Activated T-helper 2 cell treated with anti-CD3 and anti-CD28 coated beads, Interferon-gamma antibody, Interleukin-2, Interleukin-4, amounts not matched to agents 10 μg/mL and 5 μg/mL and 100 μg/mL, durations not matched to agents 14 hours and 24 hours and 36 hours (primary cell): ENCODE measurements around the gene LMNB1. TPM values are rescaled to one million over a fixed set of nuclear protein-coding genes. Genes with fewer than 3 reads are reported as not detected.

Experiments
- DNase-seq: peaks from one replicate; pipeline ENCODE4 v3.0.0; 2021; ENCODE audit warnings: low spot score
- H3K27ac Mint-ChIP-seq: one replicate; pipeline ENCODE4 v1.8.0; 2021; ENCODE audit warnings: mixed read lengths
- H3K27me3 Mint-ChIP-seq: one replicate; pipeline ENCODE4 v1.8.0; 2021; ENCODE audit warnings: low read depth, mixed read lengths
- H3K36me3 Mint-ChIP-seq: one replicate; pipeline ENCODE4 v1.8.0; 2021; ENCODE audit warnings: low read depth, mixed read lengths
- H3K4me1 Mint-ChIP-seq: one replicate; pipeline ENCODE4 v1.8.0; 2021; ENCODE audit warnings: low read depth, mixed read lengths
- H3K4me3 Mint-ChIP-seq: one replicate; pipeline ENCODE4 v1.8.0; 2021; ENCODE audit warnings: low read depth, mild to moderate bottlenecking, moderate library complexity, mixed read lengths
- H3K9me3 Mint-ChIP-seq: one replicate; pipeline ENCODE4 v1.8.0; 2021; ENCODE audit warnings: mixed read lengths
- intact Hi-C: fragments of 100-400 bp; cut with micrococcal nuclease; formaldehyde crosslinking; loops from one replicate; pipeline ENCODE4 v1.15.1; 2023
- total RNA-seq: library from RNA; stranded (reverse); gene quantifications from 2 replicates; pipeline ENCODE4 v1.2.3, GENCODE V29; 2022

LMNB1 gene
- total RNA-seq, 1 donor from 2014 or later, result 239 TPM

DNA sequence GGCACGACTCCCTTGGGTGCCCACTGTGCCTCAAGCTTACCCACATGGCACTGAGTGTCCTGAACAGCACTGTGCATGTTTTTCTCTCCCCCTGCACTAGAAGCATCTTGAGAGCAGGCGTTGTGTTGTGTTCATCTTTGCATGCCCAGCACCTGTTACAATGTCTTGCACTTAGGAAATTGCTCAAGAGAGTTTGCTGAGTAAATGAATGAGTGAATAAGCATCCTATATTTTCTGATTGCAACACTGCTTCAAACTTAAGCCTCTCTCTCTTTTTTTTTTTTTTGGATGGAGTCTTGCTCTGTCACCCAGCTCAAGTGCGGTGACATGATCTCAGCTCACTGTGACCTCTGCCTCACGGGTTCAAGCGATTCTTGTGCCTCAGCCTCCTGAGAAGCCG is 94.5 kb downstream of the LMNB1 start:
- intact Hi-C loops, result no loop called here
- Mint-ChIP-seq H3K9me3 (no peaks in the 10 kb centered on the region), H3K4me1 (peaks cover 8% of the 10 kb centered on the region), H3K27me3 (no peaks in the 10 kb centered on the region), H3K27ac (no peak overlapping the region), H3K36me3 (no peaks in the 10 kb centered on the region), H3K4me3 (no peak overlapping the region)
- no peak for DNase-seq

GRCh38 chr5:126872561-126873354 is 95.8 kb downstream of the LMNB1 start:
- no peaks in the 10 kb centered on the region for H3K9me3 Mint-ChIP-seq
- H3K27ac Mint-ChIP-seq, result no peak overlapping the region
- intact Hi-C loops, result no loop called here
- DNase-seq, result no peak
- no peak overlapping the region for H3K4me3 Mint-ChIP-seq
- H3K27me3 Mint-ChIP-seq, result no peaks in the 10 kb centered on the region
- H3K36me3 Mint-ChIP-seq, result no peaks in the 10 kb centered on the region
- H3K4me1 Mint-ChIP-seq, result peaks cover 8% of the 10 kb centered on the region

DNA sequence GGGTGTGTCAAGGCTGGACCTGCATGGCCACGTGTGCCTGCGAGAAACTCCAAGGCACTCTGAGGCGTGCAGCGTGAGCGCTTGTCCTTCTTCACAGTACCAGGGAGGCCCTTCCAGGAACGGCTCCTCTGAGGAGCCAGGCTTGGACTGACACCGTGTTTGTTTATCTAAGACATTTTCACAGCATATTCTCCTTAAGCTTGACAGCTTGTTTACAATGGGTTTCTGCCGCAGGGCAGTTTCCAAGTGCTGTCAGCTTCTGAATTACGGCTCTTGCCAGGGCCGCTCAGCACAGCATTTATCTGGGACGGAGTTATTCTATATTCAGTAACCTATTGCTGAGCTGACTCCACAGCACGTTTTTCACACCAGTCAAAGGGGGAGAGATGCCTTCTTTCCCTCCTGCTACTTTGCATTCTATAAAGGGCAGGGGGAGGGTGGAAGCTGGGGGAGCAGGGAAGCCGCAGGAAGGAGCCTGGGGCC is 98.4 kb downstream of the LMNB1 start:
- H3K4me3 Mint-ChIP-seq, result no peak overlapping the region
- H3K9me3 Mint-ChIP-seq, result no peaks in the 10 kb centered on the region
- no peak overlapping the region for H3K27ac Mint-ChIP-seq
- no peaks in the 10 kb centered on the region for H3K27me3 Mint-ChIP-seq
- intact Hi-C loops, result no loop called here
- H3K36me3 Mint-ChIP-seq, result no peaks in the 10 kb centered on the region
- H3K4me1 Mint-ChIP-seq, result no peaks in the 10 kb centered on the region
- no peak for DNase-seq

- Mint-ChIP-seq H3K4me3 (no peak overlapping the region), H3K27me3 (no peaks in the 10 kb centered on the region), H3K9me3 (no peaks in the 10 kb centered on the region), H3K27ac (no peak overlapping the region), H3K4me1 (no peaks in the 10 kb centered on the region), H3K36me3 (no peaks in the 10 kb centered on the region)
- intact Hi-C loops, result no loop called here
- DNase-seq, result no peak
Observed at GRCh38 chr5:126877602-126878001, 100.7 kb downstream of the LMNB1 start.

- intact Hi-C loops, result no loop called here
- no peaks in the 10 kb centered on the region for H3K36me3 Mint-ChIP-seq
- no peak overlapping the region for H3K27ac Mint-ChIP-seq
- no peak overlapping the region for H3K4me3 Mint-ChIP-seq
- H3K4me1 Mint-ChIP-seq, result no peaks in the 10 kb centered on the region
- no peaks in the 10 kb centered on the region for H3K9me3 Mint-ChIP-seq
- DNase-seq, result no peak
- no peaks in the 10 kb centered on the region for H3K27me3 Mint-ChIP-seq
Observed at GRCh38 chr5:126878085-126878484, 101.1 kb downstream of the LMNB1 start.

GRCh38 chr5:126878634-126879033 is 101.7 kb downstream of the LMNB1 start:
- no peak for DNase-seq
- Mint-ChIP-seq H3K36me3 (no peaks in the 10 kb centered on the region), H3K27me3 (no peaks in the 10 kb centered on the region), H3K9me3 (no peaks in the 10 kb centered on the region), H3K4me3 (no peak overlapping the region), H3K27ac (no peak overlapping the region), H3K4me1 (no peaks in the 10 kb centered on the region)
- intact Hi-C loops, result no loop called here

GRCh38 chr5:126881821-126882600 is 105.1 kb downstream of the LMNB1 start:
- no peak overlapping the region for H3K27ac Mint-ChIP-seq

DNA sequence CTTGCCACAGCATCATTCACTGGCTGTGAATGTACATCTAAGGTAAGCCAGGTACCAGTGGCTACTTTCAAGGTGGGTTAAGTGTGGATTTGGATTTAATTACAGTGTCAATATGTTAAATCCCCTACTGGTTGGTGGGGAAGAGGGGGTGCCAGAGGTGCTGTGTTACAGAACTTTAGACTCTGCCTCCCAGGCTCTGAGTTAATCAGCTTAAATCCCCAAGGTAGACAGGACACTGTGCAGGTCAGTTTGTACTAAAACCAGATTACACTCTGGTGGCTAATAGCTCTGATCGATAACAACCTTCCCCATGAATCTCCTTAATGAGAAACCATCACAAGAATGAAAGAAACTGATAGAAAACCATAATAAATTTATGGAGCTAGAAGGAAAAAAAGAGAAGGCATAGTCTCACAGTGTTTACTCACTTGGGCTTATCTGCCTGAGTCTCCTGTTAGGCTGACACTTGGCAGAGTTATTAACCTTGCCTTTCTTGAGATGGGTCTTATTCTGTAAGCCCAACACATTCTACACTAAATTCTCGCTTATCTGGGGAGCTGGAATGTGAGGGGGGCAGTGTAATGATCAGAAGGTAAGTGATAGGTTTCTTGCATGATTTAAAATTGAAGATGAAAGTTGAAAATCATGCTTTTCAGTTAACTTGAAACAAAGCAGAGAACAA is 106.8 kb downstream of the LMNB1 start:
- no peaks in the 10 kb centered on the region for H3K9me3 Mint-ChIP-seq
- H3K4me1 Mint-ChIP-seq, result no peaks in the 10 kb centered on the region
- H3K36me3 Mint-ChIP-seq, result no peaks in the 10 kb centered on the region
- H3K27me3 Mint-ChIP-seq, result no peaks in the 10 kb centered on the region
- H3K27ac Mint-ChIP-seq, result no peak overlapping the region
- intact Hi-C loops, result no loop called here
- no peak overlapping the region for H3K4me3 Mint-ChIP-seq
- DNase-seq, result no peak

More at GRCh38 chr5:126881821-126882600, 105.1 kb downstream of the LMNB1 start:
- no peaks in the 10 kb centered on the region for H3K9me3 Mint-ChIP-seq
- H3K4me3 Mint-ChIP-seq, result no peak overlapping the region
- H3K27me3 Mint-ChIP-seq, result no peaks in the 10 kb centered on the region
- intact Hi-C loops, result no loop called here
- no peaks in the 10 kb centered on the region for H3K36me3 Mint-ChIP-seq
- no peak for DNase-seq
- H3K4me1 Mint-ChIP-seq, result no peaks in the 10 kb centered on the region

DNA sequence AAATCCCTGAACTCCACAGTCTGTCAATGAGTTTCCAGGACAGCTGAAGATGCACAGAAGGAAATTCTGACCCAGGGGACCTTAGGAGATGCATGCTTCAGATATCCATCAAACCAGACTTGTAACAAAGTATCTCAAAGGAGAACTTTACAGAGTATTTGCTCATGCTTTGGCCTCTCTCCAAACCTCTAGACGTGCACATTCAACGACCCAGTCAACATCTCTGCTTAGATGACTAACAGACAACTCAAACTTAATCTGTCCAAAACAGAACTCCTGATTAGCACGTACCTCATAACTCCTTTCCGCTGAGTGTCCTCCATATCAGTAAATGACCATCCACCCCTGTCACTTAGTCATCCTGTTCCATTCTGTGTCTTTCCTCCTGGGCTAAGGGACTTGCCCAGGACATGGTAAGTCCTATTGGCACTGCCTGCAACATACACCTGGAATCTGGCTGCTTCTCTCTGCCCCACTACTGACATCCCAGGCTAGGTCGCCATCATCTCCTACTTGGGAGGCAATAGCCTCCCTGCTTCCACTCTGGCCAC is 107.4 kb downstream of the LMNB1 start:
- H3K4me1 Mint-ChIP-seq, result no peaks in the 10 kb centered on the region
- no peaks in the 10 kb centered on the region for H3K27me3 Mint-ChIP-seq
- H3K9me3 Mint-ChIP-seq, result no peaks in the 10 kb centered on the region
- no peak overlapping the region for H3K27ac Mint-ChIP-seq
- DNase-seq, result no peak
- intact Hi-C loops, result no loop called here
- H3K4me3 Mint-ChIP-seq, result no peak overlapping the region
- H3K36me3 Mint-ChIP-seq, result no peaks in the 10 kb centered on the region

Other genes with a start within 250 kb of the LMNB1 start
- gene ALDH7A1, start 181.9 kb upstream of the LMNB1 start, total RNA-seq, result 3.1 and 3.5 TPM in 2 replicates
- gene PHAX, start 176.2 kb upstream of the LMNB1 start, total RNA-seq, result 45.3 and 47.7 TPM in 2 replicates